T follicular helper cell (primary cell): ENCODE results near the gene PBX3.

Experiments used
- DNase-seq: peaks from one replicate; pipeline ENCODE4 v3.0.0-alpha.2; 2020; ENCODE audit warnings: low read depth

The PBX3 gene

DNA sequence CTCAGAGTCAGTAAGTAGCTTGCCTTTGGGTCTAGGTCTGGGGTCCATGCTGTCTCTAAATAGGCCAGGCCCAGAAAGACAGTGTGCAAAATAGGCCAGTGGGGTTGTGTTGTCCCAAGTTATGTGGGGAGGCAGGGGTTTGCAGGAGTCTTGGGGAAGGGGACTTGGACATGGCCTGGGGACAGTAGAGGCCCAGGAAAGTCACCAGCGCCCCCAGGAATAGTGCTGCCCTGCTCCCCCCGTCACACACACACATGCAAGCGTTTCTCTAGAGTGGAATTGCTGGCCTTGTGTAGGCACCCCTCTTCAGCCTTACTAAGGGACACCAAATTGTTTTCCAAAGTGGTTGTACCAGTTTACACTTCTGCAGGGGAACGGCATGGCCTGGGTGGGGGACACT lies 227.5 kb downstream of the PBX3 start:
- DNase-seq = no peak

DNA sequence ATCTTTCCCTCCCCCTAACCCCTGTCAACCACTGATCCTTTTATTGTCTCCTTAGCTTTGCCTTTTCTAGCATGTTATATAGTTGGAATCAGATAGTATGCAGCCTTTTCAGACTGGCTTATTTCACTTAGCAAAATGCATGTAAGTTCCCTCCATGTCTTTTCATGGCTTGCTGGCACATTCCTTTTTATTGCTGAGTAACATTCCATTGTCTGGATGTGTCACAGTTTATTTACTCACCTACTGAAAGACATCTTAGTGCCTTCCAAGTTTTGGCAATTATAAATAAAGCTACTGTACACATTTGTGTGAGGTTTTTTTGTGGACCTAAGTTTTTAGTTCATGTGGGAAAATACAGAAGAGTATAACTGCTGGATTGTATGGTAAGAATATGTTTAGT lies 230.1 kb downstream of the PBX3 start:
- DNase-seq = no peak

DNA sequence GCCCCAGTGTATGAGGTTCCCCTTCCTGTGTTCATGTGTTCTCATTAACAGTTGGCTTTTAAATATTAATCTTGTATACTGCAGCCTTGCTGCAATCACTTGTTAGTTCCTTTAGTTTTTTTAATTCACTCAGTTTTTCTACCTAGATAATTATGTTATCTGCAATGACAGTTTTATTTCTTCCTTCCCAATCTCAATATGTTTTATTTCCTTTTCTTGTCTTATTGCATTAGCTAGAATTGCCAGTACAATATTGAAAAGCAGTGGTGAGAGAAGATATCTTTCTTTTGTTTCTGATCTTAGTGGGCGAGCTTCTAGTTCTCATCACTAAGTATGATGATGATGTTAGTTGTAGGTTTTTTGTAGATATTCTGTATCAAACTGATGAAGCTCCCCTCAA lies 232.2 kb downstream of the PBX3 start:
- DNase-seq = no peak

DNA sequence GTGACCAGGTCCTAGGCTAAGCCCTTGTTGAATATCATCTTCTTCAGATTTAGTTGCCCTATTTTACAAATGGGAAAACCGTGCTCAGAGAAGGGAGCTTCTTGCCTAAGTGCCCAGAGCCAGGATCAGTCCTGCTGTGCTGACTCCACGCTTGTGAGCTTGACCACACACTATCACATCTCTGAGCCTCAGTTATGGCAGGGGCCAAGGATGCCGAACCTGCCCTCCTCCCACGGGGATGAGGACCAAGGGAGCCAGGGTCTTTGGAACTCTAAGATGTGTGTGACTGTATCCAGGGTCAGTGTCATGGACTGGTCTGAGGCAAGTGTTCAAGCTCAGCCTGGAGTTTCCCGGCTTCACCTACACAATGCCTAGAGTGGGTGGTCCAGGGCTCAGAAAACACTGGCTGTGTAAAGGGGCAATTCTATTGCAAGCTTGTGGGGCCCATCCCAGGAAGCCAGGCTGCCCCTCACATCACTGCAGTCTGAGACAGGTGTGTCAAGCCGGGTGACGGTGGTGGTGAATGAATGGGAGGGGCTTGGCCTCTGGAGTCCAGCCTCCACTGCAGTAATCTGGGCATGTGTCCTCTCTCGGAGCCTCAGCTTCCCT lies 235.7 kb downstream of the PBX3 start:
- DNase-seq = no peak

DNA sequence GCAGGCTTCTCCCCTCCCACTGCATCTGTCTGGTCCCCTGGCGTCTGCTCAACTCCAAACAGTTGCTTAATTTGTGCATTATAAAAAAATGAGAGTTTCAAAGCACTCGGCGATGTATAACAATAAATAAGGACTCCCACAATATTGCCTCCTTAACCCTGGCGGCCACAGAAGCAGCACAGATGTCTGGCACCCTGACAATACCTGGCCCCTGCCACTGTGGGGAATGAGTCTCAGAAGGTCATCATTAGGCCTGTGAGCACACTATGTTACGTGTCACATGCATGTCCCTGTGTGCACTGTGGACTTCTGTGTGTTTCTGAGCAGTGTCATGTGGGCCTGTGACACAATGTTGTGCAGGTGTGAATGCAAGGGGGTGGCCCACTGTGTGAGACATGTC lies 236.5 kb downstream of the PBX3 start:
- no peak for DNase-seq

DNA sequence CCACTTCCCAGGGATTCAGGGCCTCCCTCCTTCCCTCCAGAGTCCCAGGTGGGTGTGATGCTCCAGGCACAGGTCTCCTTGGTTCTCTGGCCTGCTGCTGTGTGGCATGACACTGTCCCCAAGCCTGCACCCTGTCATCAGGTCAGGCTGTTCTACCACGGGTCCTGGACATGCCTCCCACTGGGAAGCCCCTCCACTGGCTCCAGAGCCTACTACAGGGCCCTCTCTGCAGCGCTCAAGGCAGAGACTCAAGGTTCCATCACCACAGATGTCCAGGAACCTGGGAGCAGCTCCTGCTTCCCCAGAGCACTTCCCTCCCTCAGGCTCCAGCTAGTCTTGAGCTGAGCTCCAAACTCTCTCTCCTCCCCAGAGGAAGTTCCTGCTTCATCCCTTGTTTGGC lies 237.3 kb downstream of the PBX3 start:
- DNase-seq = no peak

DNA sequence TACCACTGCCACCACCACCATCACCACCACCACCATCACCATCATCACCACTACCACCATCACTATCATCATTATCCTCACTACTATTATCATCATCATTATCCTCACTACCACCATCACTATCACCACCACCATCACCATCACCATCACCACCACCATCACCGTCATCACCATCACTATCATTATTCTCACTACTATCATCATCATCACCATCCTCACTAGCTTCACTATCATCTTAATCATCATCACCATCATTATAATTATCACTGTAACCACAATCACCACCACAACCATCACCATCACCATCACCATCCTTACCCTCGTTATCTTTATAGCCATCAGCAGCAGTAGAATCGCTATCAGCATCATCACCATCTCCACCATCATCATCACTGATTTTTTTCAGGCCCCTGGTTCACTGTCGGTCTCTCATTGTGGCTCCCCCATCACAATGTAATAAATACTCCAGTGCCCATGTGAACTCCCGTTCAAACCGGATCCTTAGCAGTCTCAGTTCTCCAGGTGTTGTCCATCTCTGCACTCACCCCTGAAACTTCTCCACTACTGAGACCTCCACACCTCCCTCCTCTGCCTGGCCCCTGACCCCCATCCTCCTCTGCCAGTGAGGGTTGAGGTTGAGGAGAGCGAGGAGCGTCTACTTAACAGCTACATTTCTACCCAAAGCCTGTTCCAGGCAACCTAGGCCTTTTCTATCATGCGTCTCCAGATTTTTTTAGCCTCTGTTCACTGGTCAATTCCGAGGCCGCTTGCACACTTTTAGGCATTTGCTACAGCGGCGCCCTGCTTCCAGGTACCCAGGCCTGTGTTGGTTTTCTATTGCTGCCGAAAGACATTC lies 238.2 kb downstream of the PBX3 start:
- no peak for DNase-seq

DNA sequence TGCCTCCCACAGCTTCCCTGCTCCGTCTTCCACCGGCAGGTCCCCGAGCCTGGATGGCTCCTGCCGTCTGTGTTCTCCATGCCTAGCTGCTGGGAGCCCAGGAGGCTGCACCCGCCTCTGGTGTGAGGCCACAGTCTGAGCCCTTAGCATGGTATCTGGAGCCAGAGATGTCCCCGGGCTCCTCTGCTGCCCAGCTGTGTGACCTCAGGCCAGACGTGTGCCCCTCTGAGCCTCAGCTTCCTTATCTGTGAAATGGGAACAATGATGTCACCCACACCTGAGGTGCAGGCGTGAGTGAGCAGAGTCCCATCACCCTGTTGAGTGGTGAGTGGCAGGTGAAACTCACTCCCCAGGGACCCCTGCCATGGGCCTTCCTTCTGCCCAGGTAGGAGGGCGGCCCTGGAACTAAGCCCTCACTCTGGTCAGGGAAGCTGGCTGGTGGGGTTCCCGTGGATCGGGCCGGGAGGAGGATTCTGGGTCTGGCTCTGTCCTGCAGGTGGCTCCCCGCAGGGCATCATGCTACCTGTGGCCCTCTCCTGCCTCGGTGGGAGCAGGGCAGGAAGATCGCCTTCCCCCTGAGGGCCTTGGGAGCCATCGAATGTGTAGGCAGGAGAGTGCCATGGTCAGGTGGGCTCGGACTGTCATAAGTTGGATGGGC lies 239.0 kb downstream of the PBX3 start:
- DNase-seq = no peak

DNA sequence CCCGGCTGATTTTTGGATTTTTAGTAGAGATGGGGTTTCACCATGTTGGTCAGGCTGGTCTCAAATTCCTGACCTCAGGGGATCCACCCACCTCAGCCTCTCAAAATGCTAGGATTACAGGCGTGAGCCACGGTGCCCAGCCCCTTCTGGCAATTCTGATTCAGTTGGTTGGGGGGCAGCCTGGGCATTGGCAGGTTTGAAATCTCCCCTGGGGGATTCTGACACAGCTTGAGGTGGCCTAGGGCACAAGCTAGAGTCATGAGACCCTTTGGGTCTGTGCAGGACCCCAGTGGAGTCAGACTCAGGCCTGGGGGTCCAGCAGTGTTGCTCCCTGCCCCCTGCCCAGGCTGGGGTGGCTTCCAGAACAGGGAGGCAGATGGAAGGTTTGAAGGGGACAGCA lies 239.8 kb downstream of the PBX3 start:
- no peak for DNase-seq

DNA sequence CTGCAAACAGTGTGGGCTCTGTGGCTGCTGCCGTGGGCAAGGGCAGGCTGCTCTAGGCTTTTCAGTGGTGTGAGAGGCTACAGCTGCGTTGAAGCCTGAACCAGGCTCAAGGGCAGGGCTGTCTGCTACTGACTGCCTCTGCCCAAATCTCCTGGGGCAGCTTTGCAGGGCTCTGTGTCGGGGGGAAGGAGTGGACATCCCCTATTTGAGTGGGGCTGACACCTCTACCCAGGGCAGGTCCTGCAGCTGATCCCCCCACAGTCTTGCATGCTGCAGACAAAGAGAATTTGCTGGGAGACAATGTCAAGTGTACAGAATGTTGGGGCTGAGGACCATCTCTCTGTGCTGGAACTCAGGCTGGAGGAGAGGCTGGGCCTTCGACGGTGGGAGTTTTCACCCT lies 240.2 kb downstream of the PBX3 start:
- no peak for DNase-seq

DNA sequence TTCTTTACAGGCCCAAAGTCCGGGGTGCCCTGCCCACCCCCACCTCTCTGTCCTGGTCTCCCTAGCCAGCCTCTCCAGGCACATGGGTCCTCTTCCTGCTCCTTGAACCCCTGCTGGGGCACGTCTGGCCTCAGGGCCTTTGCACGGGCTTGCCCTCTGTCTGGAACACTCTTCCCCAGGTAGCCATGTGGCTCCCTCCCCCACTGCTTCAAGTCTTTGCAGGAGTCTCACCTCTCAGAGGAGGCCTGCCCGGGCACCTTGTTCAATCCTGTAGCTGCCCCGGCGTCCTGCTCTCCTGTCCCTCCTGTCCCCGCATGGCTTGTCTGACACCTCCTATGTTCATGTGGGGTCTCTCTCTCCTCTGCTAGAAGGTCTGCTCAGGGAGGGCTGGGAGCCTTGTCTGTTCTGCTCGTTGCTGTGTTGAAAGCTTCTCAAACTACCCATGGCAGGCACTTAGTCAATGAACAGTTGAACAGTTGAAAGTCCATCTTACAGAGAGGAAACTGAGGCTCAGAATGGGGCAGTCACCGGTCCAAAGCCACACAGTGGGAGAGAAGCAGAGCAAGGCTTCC lies 241.4 kb downstream of the PBX3 start:
- DNase-seq = no peak

DNA sequence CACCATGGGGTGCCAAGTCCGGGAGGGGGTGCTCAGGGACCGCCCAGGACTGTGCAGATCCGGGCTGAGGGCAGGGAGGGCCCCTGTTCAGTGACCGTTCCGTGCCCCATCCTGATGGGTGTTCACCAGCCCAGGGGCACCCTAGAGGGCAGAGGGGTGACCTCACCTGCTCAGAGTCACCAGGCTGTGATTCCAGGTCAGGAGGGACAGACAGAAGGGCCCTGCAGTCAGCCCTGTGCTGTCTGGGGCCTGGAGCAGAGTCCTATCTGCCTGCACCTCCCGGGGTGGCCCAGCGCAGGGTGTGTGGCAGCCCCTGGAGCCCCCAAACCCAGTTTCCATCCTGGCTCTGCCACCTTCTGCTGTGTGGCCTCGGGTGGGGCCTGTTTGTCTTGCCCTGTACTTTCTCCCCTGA lies 241.9 kb downstream of the PBX3 start:
- DNase-seq = no peak

DNA sequence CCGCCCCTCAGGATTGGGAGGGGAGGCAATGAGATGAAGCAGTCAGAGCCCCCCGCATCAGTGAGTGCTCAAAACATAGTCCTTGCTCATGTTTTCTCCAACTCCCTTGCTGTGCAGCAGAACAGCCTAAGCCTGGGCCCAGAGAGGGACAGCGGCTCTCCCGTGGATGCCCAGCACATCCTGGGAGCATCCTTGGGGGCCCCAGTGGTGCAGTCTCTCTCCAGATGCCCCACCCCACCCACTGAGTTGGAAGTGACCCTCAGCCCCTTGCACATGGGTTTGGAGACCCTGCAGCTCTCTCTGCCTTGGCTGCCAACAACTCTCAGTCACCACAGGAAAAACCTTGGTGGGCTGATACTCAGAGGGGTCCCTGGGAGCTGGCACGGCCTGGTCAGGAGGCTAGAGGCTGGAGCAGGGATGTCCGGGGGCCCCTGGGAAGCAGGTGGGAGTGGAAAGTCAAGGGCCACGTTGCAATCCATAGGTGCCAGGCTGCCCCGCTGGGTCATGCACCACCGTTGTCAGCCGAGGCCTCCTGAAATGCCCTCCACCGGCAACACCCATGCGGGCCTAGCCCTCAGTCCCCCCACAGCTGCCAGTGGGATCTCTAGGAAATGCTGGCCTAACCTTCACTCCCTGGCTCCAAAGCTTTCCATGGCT lies 242.5 kb downstream of the PBX3 start:
- no peak for DNase-seq

DNA sequence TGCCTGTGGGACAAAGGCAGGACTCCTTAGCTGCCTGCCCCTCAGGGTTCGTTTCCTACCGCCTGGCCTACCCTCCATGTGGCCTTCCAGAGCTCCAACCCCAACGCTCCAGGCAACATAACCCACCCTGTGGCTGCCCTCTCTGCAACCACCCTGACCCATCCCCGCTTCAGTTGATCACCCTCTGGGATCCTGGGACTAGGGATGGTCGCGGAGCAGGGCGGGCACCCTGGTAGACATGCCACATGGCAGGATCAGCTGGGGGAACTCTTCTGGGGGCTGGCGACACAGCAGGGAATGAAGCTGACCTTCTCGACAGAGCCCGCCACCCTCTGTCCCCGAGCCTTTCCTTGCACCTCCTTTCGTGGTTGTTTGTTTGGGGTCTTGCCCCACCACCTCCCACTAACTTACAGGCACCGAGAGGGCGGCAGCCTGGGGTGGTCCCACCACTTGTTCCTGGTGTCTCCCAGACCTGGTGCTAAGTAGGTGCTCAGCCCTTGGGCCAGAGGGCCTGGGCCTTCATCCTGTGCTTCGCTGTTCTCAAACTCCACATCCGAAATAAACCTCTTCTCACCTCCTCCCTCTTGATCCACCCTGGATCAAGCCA lies 243.1 kb downstream of the PBX3 start:
- DNase-seq = no peak

DNA sequence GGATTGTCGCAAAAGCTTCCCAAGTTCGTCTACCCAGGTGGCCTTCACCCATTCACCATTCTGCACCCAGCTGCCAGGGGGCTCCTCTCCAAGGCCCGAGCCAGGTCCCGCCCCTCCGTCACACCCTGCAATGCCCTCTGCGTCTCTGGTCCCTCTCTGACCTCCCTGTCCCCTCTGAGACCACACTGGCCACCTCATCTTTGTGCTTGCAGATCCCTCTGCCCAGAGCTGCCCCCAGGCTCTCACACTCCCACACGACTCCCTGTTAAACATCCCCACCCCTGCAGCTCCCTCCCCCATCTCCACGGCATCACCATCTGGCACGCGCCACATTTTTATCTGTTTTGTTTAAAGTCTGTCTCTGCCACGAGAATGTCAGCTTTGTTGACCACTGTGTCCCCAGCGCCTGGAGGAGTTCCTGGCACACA lies 243.6 kb downstream of the PBX3 start:
- no peak for DNase-seq

DNA sequence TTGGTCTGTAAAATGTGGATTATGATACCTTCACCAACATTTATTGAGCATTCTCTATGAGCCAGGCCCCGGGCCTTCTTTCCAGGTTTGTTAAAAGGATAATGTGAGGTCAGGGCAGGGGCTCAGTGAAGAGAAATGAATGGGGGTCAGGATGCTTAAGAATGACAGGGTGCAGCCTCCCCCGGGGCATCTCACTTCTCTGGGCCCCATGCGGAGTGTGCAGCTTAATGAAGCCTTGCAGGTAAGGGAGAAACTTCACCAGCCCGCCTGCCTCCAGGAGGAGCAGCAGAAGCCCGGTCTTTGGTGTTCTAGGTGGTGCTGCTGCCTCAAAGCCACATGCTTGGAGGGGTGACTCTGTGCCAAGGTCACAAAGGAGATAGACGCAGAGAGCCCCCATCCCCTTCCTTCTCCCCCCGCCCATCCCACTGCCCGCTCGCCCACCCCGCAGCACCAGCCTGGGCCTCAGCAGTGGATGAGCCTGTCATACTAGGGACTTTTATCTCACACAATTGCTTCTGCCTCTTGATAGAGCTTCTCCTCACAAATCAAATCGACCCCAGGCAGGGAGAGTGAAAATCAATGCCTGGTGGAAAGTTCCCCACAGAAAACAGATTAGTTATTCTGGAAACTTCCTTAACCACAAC lies 244.8 kb downstream of the PBX3 start:
- no peak for DNase-seq

DNA sequence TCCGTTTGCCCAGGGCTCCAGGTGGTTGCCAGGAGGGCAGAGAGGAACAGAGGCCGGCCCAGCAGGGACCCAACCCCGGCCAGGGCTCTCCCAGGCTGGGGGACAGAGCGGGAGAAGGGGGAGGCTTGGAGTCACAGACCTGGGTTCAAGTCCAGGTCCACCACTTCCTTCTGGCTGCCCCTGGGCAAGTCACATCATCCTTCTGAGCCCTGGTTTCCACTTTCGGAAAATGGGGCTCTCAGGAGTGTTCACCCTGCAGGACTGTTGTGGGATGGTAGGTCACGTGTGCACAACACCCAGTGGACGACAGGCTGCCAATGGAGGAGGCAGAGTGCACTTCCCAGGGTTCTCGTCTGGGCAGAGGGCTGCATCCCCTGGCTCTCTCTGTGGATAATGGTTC lies 245.4 kb downstream of the PBX3 start:
- DNase-seq = no peak

DNA sequence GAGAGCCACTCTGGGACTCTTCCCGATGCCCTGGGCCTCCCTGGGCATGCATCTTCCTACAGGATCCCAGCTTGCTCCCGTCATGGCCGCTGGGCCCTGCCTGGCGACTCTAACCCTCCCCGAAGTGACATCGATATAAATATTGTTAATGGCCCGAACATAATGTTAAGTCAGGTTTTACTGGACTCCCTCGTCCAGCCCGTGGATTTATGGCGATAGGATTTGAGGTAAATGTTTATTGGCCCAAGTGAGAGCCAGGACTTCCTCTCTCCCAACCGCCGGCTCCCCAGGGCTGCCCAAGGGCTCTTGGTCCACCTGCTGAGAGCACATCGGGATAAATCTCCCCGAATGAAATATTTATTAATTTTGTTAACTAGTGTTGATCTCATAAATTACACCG lies 246.3 kb downstream of the PBX3 start:
- no peak for DNase-seq

DNA sequence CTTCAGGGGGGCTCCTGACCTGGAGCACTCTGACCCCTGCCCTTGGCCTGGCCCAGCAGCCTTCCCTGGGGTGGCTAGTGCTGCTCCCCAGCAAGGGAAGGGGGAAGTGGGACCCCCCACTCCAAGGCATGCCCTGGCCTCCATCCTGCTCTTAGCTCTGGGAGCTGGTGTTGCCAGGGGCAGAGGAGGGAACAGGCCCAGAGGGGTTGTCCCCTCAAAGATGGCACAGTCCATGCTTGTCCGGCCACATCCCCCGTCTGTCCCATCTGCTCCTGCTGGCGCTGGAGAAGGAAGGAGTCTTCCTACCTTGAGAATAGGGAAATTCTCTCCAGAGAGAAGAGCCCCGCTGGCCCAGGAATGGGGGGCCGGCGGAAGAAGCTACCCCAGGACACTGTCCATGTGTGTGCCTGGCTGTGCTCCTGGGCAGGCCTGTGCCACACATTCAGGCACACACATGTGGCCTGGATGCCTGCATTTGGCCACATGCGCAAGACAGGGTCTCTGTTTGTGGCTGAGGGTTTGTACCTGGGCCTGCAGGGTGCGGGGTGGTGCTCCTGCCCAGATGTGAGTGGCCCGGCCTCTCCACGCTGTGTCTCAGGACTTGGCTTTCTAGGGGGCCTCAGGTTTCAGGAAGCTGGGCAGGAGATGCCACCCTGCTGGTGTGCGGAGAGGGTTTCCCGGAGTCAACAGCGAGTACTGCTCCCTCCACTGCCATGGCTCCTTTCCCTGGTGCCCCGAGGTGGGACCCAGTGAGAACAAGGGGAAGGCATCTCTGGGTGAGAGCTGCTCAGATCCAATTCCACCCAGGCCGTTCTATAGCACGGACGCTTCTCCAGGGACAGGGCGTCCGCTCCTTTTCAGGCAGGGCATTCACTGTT lies 247.1 kb downstream of the PBX3 start:
- DNase-seq = no peak

DNA sequence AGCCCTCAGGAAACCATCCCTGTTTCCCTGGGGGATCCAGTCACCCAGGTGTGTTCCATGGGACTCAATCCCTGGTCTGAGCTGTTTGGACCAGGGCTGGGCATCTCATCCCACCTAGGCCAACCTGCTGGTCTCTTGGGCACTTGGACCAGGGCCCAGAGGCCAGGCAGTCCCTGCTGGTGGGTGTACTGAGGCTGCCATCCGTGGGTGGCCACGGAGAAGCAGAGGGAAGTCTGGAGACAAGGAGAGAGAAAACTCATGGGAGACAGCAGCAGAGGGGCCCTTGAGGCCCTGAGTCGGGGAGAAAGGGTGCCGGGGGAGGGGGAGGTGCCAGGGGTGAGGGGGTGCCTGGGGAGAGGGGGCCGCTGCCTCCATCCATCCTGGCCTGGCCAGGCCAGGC lies 247.8 kb downstream of the PBX3 start:
- no peak for DNase-seq
